B cell (primary cell): ENCODE results near the gene LCN15. TPM values are rescaled to one million over a fixed set of nuclear protein-coding genes. Genes with fewer than 3 reads are reported as not detected.

ENCODE experiments used
- ATAC-seq: fragments of 200-7000 bp; cut with Tn5 transposase; one replicate; pipeline ENCODE4 v1.10.0; 2021; ENCODE audit warnings: low read depth, mild to moderate bottlenecking, moderate number of reproducible peaks, moderate library complexity
- CTCF ChIA-PET: fragments of 350-600 bp; sonication (Branson Sonifier 250); formaldehyde crosslinking; loops from one replicate; lab custom pipeline; 2021; ENCODE audit warnings: antibody characterized with exemption, inconsistent platforms; lab: Charles Lee
- POLR2A ChIA-PET: fragments of 350-600 bp; sonication (Branson Sonifier 250); formaldehyde crosslinking; loops from one replicate; lab custom pipeline; 2021; ENCODE audit warnings: antibody characterized with exemption; lab: Charles Lee
- DNase-seq: peaks from one replicate; pipeline ENCODE4 v3.0.0; 2013
- H2AFZ ChIP-seq: 2 replicates; pipeline ENCODE4 v1.6.1; 2012; ENCODE audit warnings: mild to moderate bottlenecking, low read depth, low read length; ENCODE audit not compliant: insufficient read depth, poor library complexity, severe bottlenecking
- H3K27ac ChIP-seq, 2 donors: 1 replicate in 1 of 2; 2 replicates in 1 of 2; pipeline ENCODE4 v1.5.1; 2012 to 2013; ENCODE audit warnings: low read length in 2 of 2, mild to moderate bottlenecking in 2 of 2, moderate library complexity in 1 of 2
- H3K27me3 ChIP-seq, 4 experiments: fragments of 200-600 bp in 1 of 4; sonication (generic) in 1 of 4; replicated peaks in 1 of 4; 1 replicate in 2 of 4; 2 replicates in 2 of 4; pipeline versions ENCODE4 v1.6.1 to v1.7.0; 2013 to 2016; ENCODE audit warnings: low read length in 3 of 4, mild to moderate bottlenecking in 2 of 4, mixed read lengths in 1 of 4, moderate library complexity in 1 of 4; ENCODE audit not compliant: insufficient read depth in 4 of 4, control insufficient read depth in 3 of 4; ENCODE audit errors: control extremely low read depth in 1 of 4
- H3K36me3 ChIP-seq, 2 experiments: replicated peaks in 1 of 2; 1 replicate in 1 of 2; 2 replicates in 1 of 2; pipeline versions ENCODE4 v1.6.1 to v1.7.1; 2013; ENCODE audit warnings: low read length in 1 of 2; ENCODE audit not compliant: insufficient read depth in 2 of 2, control insufficient read depth in 1 of 2; ENCODE audit errors: control extremely low read depth in 1 of 2, extremely low read depth in 1 of 2
- H3K4me1 ChIP-seq, 2 donors: fragments of 200-600 bp in 1 of 2; sonication (generic) in 1 of 2; 1 replicate in 1 of 2; 2 replicates in 1 of 2; pipeline versions ENCODE4 v1.5.1 to v1.6.1; 2013 to 2017; ENCODE audit warnings: low read length in 2 of 2; ENCODE audit not compliant: control insufficient read depth in 2 of 2, insufficient read depth in 2 of 2
- H3K4me2 ChIP-seq: replicated peaks from 2 replicates; pipeline ENCODE3; 2012; ENCODE audit warnings: mild to moderate bottlenecking, low read depth, low read length; ENCODE audit not compliant: poor library complexity, severe bottlenecking
- H3K4me3 ChIP-seq, 5 experiments: fragments of 200-600 bp in 1 of 5; sonication (generic) in 1 of 5; 1 replicate in 3 of 5; 2 replicates in 2 of 5; pipeline versions ENCODE4 v1.5.1 to v1.7.0; 2011 to 2016; ENCODE audit warnings: low read length in 4 of 5, mild to moderate bottlenecking in 4 of 5, low read depth in 2 of 5, control low read depth in 1 of 5, moderate library complexity in 1 of 5; ENCODE audit not compliant: insufficient read depth in 1 of 5; ENCODE audit errors: control extremely low read depth in 1 of 5, extremely low read depth in 1 of 5
- H3K79me2 ChIP-seq: fragments of 200-600 bp; sonication (generic); one replicate; pipeline ENCODE4 v1.6.0; 2016; ENCODE audit warnings: low read length; ENCODE audit not compliant: control insufficient read depth, insufficient read depth
- H3K9ac ChIP-seq: fragments of 200-600 bp; sonication (generic); 2 replicates; pipeline ENCODE4 v1.6.1; 2017; ENCODE audit warnings: mild to moderate bottlenecking, low read length, moderate library complexity
- H3K9me3 ChIP-seq, 3 donors: one replicate each; pipeline versions ENCODE4 v1.6.1 to v1.7.1; 2013; ENCODE audit warnings: low read length in 2 of 3; ENCODE audit not compliant: control insufficient read depth in 2 of 3, insufficient read depth in 1 of 3; ENCODE audit errors: control extremely low read depth in 1 of 3
- H4K20me1 ChIP-seq: 2 replicates; pipeline ENCODE4 v1.6.0; 2012; ENCODE audit warnings: mild to moderate bottlenecking, low read length; ENCODE audit not compliant: insufficient read depth, control insufficient read depth, poor library complexity, severe bottlenecking
- H3K27ac Mint-ChIP-seq: one replicate; pipeline ENCODE4 v1.8.0; 2021; ENCODE audit warnings: mixed read lengths
- H3K27me3 Mint-ChIP-seq: one replicate; pipeline ENCODE4 v1.8.0; 2021; ENCODE audit warnings: mixed read lengths
- H3K4me1 Mint-ChIP-seq: one replicate; pipeline ENCODE4 v1.8.0; 2021; ENCODE audit warnings: mixed read lengths
- H3K4me3 Mint-ChIP-seq: one replicate; pipeline ENCODE4 v1.8.0; 2021; ENCODE audit warnings: mixed read lengths
- H3K9me3 Mint-ChIP-seq: one replicate; pipeline ENCODE4 v1.8.0; 2022; ENCODE audit warnings: mixed read lengths; ENCODE audit not compliant: insufficient read depth
- CTCF ChIP-seq: fragments of 200-600 bp; IDR thresholded peaks from one replicate; pipeline ENCODE4 v1.8.0; 2022; ENCODE audit warnings: antibody characterized with exemption, mild to moderate bottlenecking
- EZH2 ChIP-seq: IDR thresholded peaks from 2 replicates; pipeline ENCODE4 v1.6.1; 2012; ENCODE audit warnings: borderline replicate concordance, low read depth, mild to moderate bottlenecking, moderate library complexity, low read length; ENCODE audit not compliant: insufficient read depth, poor library complexity, severe bottlenecking
- WGBS: methylation state at CpG from one replicate; pipeline ENCODE4 v1.1.5; 2013; ENCODE audit warnings: missing lambda C conversion rate; ENCODE audit not compliant: insufficient coverage; 5-methylcytosine and 5-hydroxymethylcytosine counted together
- intact Hi-C: fragments of 100-400 bp; cut with micrococcal nuclease; formaldehyde crosslinking; loops from one replicate; pipeline ENCODE4 v1.10.0; 2022
- polyA plus RNA-seq: library from polyadenylated mRNA; depleted of rRNA; stranded (reverse); fragments of >200 nt; gene quantifications from 2 replicates; pipeline ENCODE4 v1.2.3, GENCODE V29; 2012
- total RNA-seq, 2 donors: library from RNA; stranded (reverse); fragments of 120-200 nt in 1 of 2; gene quantifications; 1 replicate in 1 of 2; 2 replicates in 1 of 2; pipeline versions ENCODE4 v1.2.3 to v1.2.4, GENCODE V29; 2013 to 2022

The LCN15 gene
- total and polyA plus RNA-seq, 2 donors (not counting 1 experiment from before 2014, with no cell fraction given), result not detected

DNA sequence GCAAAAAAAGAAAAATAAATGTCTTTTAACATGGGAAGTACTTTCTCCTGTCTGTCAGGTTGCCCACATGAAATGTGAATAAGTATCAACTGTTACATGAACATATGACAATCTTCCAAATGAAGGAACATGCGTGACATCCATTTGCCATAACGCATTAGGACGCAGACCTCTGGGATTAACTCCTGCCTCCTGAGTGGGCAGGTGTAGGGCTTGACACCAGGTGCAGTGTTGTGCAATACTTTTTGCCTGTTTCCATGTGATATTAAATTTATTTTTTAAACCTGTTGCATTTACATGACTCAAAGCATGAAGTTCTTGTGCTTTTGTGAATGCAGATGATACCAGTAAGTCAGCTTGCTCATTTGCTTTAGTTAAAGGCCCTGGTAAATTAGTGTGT is 18.1 kb upstream of the LCN15 start:
- Mint-ChIP-seq H3K4me1 (peaks cover 4% of the 10 kb centered on the region), H3K27ac (no peak overlapping the region), H3K27me3 (peaks cover 15% of the 10 kb centered on the region), H3K4me3 (no peak overlapping the region), H3K9me3 (no peaks in the 10 kb centered on the region)
- Histone ChIP-seq H3K36me3 (no peaks in the 10 kb centered on the region), H3K9me3 (no peaks in the 10 kb centered on the region), H3K4me3 (no peak overlapping the region), H3K27me3 (no peaks in the 10 kb centered on the region), H2AFZ (no peak overlapping the region), H3K4me1 (peaks cover 0 to 2% of the 10 kb centered on the region in 2 donors), H3K27ac (no peak overlapping the region), H4K20me1 (no peaks in the 10 kb centered on the region), H3K9ac (no peak overlapping the region), H3K4me2 (no peak overlapping the region), H3K79me2 (no peaks in the 10 kb centered on the region)
- 100% methylated on average over 3 of the region's 3 CpGs for WGBS
- ChIA-PET POLR2A (interaction anchor here (2.0 kb wide), 1 partner anchor 14 kb away, joined by 4 read pairs; no protein-coding TSS in a partner anchor), CTCF (interaction anchor here (1.3 kb wide), 1 partner anchor 253 kb away, joined by 3 read pairs; no protein-coding TSS in a partner anchor)
- ATAC-seq, result no peak
- intact Hi-C loops, result no loop called here
- no peak for TF ChIP-seq CTCF
- no peak for TF ChIP-seq EZH2
- DNase-seq, result no peak

DNA sequence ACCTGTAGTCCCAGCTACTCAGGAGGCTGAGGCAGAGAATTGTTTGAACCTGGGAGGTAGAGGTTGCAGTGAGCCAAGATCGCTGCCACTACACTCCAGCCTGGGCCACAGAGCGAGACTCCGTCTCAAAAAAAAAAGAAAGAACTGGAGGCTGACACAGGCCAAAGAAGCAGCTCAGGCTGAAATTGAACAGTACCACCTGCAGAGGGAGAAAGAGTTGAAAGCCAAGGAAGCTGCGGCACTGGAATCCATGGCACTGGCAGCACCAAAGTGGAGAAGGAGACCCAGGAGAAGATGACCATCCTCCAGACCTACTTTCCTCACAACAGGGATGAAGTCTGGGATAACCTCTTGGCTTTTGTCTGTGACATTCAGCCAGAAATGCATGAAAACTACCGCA is 15.5 kb upstream of the LCN15 start:
- Histone ChIP-seq H4K20me1 (no peaks in the 10 kb centered on the region), H3K27ac (no peak overlapping the region), H3K4me1 (no peaks in the 10 kb centered on the region), H2AFZ (no peak overlapping the region), H3K9me3 (no peaks in the 10 kb centered on the region), H3K27me3 (peaks cover 0 to 4% (median 0%) of the 10 kb centered on the region in 4 experiments), H3K36me3 (no peaks in the 10 kb centered on the region), H3K4me3 (no peak overlapping the region), H3K4me2 (no peak overlapping the region), H3K79me2 (no peaks in the 10 kb centered on the region), H3K9ac (no peak overlapping the region)
- WGBS, result 84% methylated on average over 5 of the region's 5 CpGs
- Mint-ChIP-seq H3K27me3 (peaks cover 19% of the 10 kb centered on the region), H3K9me3 (no peaks in the 10 kb centered on the region), H3K27ac (no peak overlapping the region), H3K4me3 (no peak overlapping the region), H3K4me1 (peaks cover 4% of the 10 kb centered on the region)
- intact Hi-C loops, result no loop called here
- ChIA-PET POLR2A (interaction anchor here (0.6 kb wide), 1 partner anchor 353 kb away, joined by 5 read pairs; no protein-coding TSS in a partner anchor), CTCF (interaction anchor here (1.0 to 1.1 kb wide), 2 partner anchors 50 to 255 kb away, joined by 3 to 7 read pairs; no protein-coding TSS in a partner anchor)
- TF ChIP-seq EZH2, result no peak
- no peak for TF ChIP-seq CTCF
- ATAC-seq (no peak), DNase-seq (no peak)
